Measurements from ENCODE around the gene UFM1.

Gene UFM1

DNA sequence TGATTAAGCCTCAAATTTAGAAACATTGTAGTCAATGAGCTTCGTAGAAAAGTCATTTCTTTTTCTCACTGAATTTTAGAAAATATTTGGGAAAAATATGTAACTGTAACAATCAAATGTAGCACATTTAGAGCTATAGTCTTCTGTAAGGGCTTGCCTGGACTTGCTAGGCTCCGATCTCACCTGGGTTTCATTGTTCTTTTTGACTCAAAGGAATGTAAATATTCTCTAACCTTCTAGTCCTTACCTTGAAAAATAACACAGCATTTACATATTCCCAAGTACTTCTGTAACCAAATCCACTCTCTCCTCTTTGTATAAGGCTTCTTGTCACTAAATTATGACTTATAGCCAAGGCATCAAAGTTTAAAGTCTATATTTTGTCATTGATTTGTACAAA lies 2.9 kb upstream of the UFM1 start:
- no peak for TF ChIP-seq CTCF (conservative IDR thresholded peaks at IDR 0.05; ENCODE audit: low read depth, low read length)
- no peak overlapping the region for H3K4me3 ChIP-seq (ENCODE audit: low read depth, low read length)
- no peak for DNase-seq (ENCODE audit: low read depth)

- H3K4me3 ChIP-seq (ENCODE audit: low read depth, low read length): peak overlapping the region; percentile 81
- DNase-seq (ENCODE audit: low read depth): peak; percentile 40
- TF ChIP-seq CTCF (conservative IDR thresholded peaks at IDR 0.05; ENCODE audit: low read depth, low read length): no peak
Observed at GRCh38 chr13:38348861-38349389, 726 bp upstream of the UFM1 start.

DNA sequence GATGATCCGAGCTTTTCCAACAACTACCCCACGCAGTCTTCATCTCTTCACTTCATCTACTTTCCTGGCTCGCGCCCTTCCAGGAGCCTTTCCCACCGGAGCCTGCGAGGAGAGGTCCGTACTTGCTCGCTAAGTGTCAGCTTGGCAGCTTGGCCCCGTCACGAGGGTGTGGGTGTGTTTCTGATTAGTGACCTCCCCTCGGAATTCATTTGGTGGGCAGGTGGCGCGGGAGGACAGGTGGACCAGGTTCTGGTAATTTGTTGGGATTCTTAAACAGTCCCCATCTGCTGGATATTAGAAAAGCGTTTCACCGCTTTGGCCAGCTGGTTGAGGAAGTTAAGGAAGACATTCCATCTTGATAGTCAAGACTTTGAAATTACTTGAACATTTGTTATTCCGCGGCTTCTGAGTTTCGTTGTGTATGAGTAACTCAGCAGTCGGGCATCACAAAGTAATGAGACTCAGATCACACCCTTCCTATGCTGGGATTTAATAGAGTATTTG lies 515 bp downstream of the UFM1 start:
- peak; percentile 65 for DNase-seq (ENCODE audit: low read depth)
- TF ChIP-seq CTCF (conservative IDR thresholded peaks at IDR 0.05; ENCODE audit: low read depth, low read length): no peak
- H3K4me3 ChIP-seq (ENCODE audit: low read depth, low read length): peak overlapping the region; percentile 81

DNA sequence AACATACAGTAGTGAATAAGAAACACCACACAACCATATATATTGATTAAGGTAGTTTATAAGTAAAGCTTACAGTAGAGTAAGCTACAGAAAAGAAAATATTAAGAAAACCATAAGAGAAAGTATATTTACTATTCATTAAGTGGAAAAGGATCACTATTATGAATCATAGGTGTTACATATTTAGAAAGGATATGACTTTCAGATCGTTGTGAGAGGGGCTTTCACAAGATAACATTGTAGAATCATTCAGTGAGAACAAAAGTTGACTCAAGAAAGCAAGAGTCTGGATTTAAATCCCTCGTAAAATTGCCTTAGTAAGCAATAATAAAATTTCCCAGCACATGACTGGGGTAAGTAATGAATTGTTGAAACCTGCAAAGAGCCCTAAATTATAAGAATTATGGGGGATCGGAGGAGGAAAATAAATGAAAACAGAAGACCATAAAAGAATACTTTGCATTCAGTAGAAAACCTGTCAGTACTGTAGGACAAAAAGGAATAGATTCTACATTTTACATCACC lies 6.0 kb downstream of the UFM1 start:
- no peak for TF ChIP-seq CTCF (conservative IDR thresholded peaks at IDR 0.05; ENCODE audit: low read depth, low read length)
- no peak for DNase-seq (ENCODE audit: low read depth)
- H3K4me3 ChIP-seq (ENCODE audit: low read depth, low read length): no peak overlapping the region

- no peak overlapping the region for H3K4me3 ChIP-seq (ENCODE audit: low read depth, low read length)
- no peak for DNase-seq (ENCODE audit: low read depth)
- TF ChIP-seq CTCF (conservative IDR thresholded peaks at IDR 0.05; ENCODE audit: low read depth, low read length): no peak
Observed at GRCh38 chr13:38358684-38359083, 9.0 kb downstream of the UFM1 start.

GRCh38 chr13:38361542-38362262 lies 12.1 kb downstream of the UFM1 start:
- no peak overlapping the region for H3K4me3 ChIP-seq (ENCODE audit: low read depth, low read length)
- TF ChIP-seq CTCF (conservative IDR thresholded peaks at IDR 0.05; ENCODE audit: low read depth, low read length): no peak
- DNase-seq (ENCODE audit: low read depth): no peak

Data from choroid plexus epithelial cell (primary cell).